OCI-LY7 (cell line): ENCODE measurements around the gene OR1E1. TPM values are rescaled to one million over a fixed set of nuclear protein-coding genes. Genes with fewer than 3 reads are reported as not detected.
"Not testable (repeated sequence)": the region's sequence is repeated elsewhere in the genome, so short reads cannot be mapped to it uniquely, and the experiment has no call there.

Experiments
- BruUV-seq: library from RNA; stranded (reverse); fragments of 400-500 nt; replicated peaks from 2 replicates; lab custom pipeline; 2021; lab: Mats Ljungman, UMichigan
- CTCF ChIA-PET: fragments of 300-600 bp; sonication (Branson Sonifier 250); formaldehyde crosslinking; loops from one replicate; lab custom pipeline; 2022; ENCODE audit warnings: antibody characterized with exemption; ENCODE audit not compliant: unreplicated experiment; lab: Charles Lee
- POLR2A ChIA-PET: fragments of 300-600 bp; sonication (Branson Sonifier 250); formaldehyde crosslinking; loops from one replicate; lab custom pipeline; 2022; ENCODE audit warnings: antibody characterized with exemption; lab: Charles Lee
- DNase-seq: peaks from one replicate; pipeline ENCODE4 v3.0.0-alpha.2; 2015; ENCODE audit warnings: low spot score
- H2AFZ ChIP-seq: fragments of 200-600 bp; sonication (generic), shearing (Covaris generic); 2 replicates; pipeline ENCODE4 v1.6.1; 2014; ENCODE audit warnings: mild to moderate bottlenecking, antibody characterized with exemption, low read length, moderate library complexity
- H3K27ac ChIP-seq: fragments of 200-600 bp; sonication (generic); 2 replicates; pipeline ENCODE4 v1.5.1; 2014; ENCODE audit warnings: mixed run types, low read depth, mild to moderate bottlenecking, moderate library complexity, low read length, inconsistent platforms; ENCODE audit not compliant: poor library complexity, severe bottlenecking
- H3K36me3 ChIP-seq: fragments of 200-600 bp; sonication (generic); 2 replicates; pipeline ENCODE4 v1.6.1; 2014; ENCODE audit warnings: mild to moderate bottlenecking, antibody characterized with exemption, low read length, moderate library complexity, mixed read lengths; ENCODE audit not compliant: insufficient read depth
- H3K4me1 ChIP-seq: fragments of 200-600 bp; sonication (generic); 2 replicates; pipeline ENCODE4 v1.5.1; 2014; ENCODE audit warnings: mild to moderate bottlenecking, low read length; ENCODE audit not compliant: insufficient read depth, poor library complexity, severe bottlenecking
- H3K4me2 ChIP-seq: fragments of 200-600 bp; sonication (generic); 2 replicates; pipeline ENCODE4 v1.6.1; 2014; ENCODE audit warnings: mild to moderate bottlenecking, low read length
- H3K4me3 ChIP-seq: fragments of 200-600 bp; sonication (generic); 2 replicates; pipeline ENCODE4 v1.5.1; 2014; ENCODE audit warnings: mild to moderate bottlenecking, low read depth, low read length; ENCODE audit not compliant: poor library complexity, severe bottlenecking
- H3K79me2 ChIP-seq: fragments of 200-600 bp; sonication (generic); 2 replicates; pipeline ENCODE4 v1.6.1; 2016; ENCODE audit warnings: low read depth, mild to moderate bottlenecking, low read length, moderate library complexity, mixed read lengths; ENCODE audit not compliant: insufficient read depth
- H3K9me2 ChIP-seq: fragments of 200-600 bp; sonication (generic); 2 replicates; pipeline ENCODE4 v1.6.1; 2016; ENCODE audit warnings: mild to moderate bottlenecking, low read length, mixed read lengths; ENCODE audit not compliant: insufficient read depth
- H3K9me3 ChIP-seq: fragments of 200-600 bp; sonication (generic); 2 replicates; pipeline ENCODE4 v1.6.1; 2014; ENCODE audit warnings: mild to moderate bottlenecking, mixed run types, low read length, mixed read lengths
- H4K20me1 ChIP-seq: fragments of 200-600 bp; sonication (generic); 2 replicates; pipeline ENCODE4 v1.6.1; 2014; ENCODE audit warnings: mild to moderate bottlenecking, antibody characterized with exemption, low read length, moderate library complexity, mixed read lengths; ENCODE audit not compliant: insufficient read depth
- EZH2phosphoT487 ChIP-seq: fragments of 200-600 bp; sonication (generic); IDR thresholded peaks from 2 replicates; pipeline ENCODE4 v1.6.1; 2018; ENCODE audit warnings: low read depth, borderline replicate concordance, mild to moderate bottlenecking, mixed run types, antibody characterized with exemption, low read length, moderate library complexity, mixed read lengths
- intact Hi-C: fragments of 100-400 bp; cut with micrococcal nuclease; formaldehyde crosslinking; loops from one replicate; pipeline ENCODE4 v1.10.0; 2022; ENCODE audit not compliant: unreplicated experiment
- total RNA-seq, 2 experiments: library from RNA; depleted of rRNA in 1 of 2; stranded (reverse); fragments of >200 nt in 1 of 2; shearing (Covaris generic) in 1 of 2; gene quantifications; 2 replicates each; pipeline ENCODE4 v1.2.3, GENCODE V29; 2014 to 2022
- TF ChIP-seq, protein P1 (sequence below): fragments of 200-600 bp; sonication (generic); conservative IDR thresholded peaks from 2 replicates; pipeline ENCODE4 v1.5.1; 2014; ENCODE audit warnings: mild to moderate bottlenecking, antibody characterized with exemption, low read length, moderate library complexity, mixed read lengths

The OR1E1 gene
- total RNA-seq, 2 experiments from 2014 or later: not detected

DNA sequence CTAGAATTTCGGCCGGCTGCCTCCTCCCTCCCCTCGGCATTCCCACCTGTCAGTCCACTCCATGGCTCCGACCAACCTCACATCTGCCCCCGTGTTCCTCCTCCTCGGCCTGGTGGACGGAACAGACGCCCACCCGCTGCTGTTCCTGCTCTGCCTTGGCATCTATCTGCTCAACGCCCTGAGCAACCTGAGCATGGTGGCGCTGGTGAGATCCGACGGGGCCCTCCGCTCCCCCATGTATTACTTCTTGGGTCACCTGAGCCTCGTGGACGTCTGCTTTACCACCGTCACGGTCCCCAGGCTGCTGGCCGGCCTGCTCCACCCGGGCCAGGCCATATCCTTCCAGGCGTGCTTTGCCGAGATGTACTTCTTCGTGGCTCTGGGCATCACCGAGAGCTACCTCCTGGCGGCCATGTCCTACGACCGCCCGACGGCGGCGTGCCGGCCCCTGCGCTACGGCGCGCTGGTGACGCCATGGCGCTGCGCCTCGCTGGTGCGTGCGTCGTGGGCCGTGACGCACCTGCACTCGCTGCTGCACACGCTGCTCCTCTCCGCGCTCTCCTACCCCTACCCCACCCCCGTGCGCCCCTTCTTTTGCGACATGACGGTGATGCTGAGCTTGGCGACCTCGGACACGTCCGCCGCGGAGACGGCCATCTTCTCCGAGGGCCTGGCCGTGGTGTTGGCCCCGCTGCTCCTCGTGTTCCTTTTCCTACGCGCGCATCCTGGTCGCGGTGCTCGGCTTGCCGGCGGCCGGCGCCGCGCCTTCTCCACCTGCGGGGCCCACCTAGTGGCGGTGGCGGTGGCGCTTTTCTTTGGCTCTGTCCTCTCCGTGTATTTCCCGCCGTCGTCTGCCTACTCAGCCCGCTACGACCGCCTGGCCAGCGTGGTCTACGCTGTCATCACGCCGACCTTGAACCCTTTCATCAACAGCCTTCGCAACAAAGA lies 12.1 kb downstream of the OR1E1 start, which contains the start of gene OR3A2:
TSS of gene OR3A2 (minus strand) at position 440 of the 948 bp plus-strand sequence.
- no peak for DNase-seq
- intact Hi-C loops: no loop called here
- H3K4me1 ChIP-seq: no peaks in the 10 kb centered on the region
- no peak within 1 kb of the TSS for H3K27ac ChIP-seq
- H3K9me2 ChIP-seq: no peaks in the 10 kb centered on the region
- no peaks in the 10 kb centered on the region for H4K20me1 ChIP-seq
- ChIA-PET POLR2A (no interaction called here), CTCF (no interaction called here)
- no TSS peak for BruUV-seq
- no peak within 1 kb of the TSS for H2AFZ ChIP-seq
- H3K36me3 ChIP-seq: no peaks in the 10 kb centered on the region
- TF ChIP-seq EZH2phosphoT487: no peak
- TF ChIP-seq, protein P1, sequence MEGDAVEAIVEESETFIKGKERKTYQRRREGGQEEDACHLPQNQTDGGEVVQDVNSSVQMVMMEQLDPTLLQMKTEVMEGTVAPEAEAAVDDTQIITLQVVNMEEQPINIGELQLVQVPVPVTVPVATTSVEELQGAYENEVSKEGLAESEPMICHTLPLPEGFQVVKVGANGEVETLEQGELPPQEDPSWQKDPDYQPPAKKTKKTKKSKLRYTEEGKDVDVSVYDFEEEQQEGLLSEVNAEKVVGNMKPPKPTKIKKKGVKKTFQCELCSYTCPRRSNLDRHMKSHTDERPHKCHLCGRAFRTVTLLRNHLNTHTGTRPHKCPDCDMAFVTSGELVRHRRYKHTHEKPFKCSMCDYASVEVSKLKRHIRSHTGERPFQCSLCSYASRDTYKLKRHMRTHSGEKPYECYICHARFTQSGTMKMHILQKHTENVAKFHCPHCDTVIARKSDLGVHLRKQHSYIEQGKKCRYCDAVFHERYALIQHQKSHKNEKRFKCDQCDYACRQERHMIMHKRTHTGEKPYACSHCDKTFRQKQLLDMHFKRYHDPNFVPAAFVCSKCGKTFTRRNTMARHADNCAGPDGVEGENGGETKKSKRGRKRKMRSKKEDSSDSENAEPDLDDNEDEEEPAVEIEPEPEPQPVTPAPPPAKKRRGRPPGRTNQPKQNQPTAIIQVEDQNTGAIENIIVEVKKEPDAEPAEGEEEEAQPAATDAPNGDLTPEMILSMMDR: no peak
- H3K9me3 ChIP-seq: no peaks in the 10 kb centered on the region
- H3K4me3 ChIP-seq: no peak within 1 kb of the TSS
- no peaks in the 10 kb centered on the region for H3K79me2 ChIP-seq
- H3K4me2 ChIP-seq: no peak within 1 kb of the TSS

DNA sequence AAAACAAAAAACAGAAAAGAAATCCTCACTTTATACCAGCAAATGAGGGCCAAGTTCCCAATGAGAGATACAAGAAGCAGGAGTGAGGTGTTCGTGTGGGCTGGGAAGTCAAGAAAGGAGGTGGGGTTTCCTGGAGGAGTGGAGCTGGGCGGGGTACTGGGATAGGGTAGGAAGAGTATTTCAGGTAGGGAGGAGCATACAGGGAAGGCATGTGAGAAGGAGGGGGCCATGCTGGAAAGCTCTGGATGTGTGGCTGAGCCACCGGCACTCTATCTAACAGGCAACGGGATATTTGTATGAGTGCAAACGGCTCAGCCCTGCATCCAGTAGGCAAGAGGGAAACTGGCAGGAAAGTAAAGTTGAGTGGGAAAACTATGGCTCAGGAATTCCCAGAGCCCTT lies 16.3 kb downstream of the OR1E1 start:
- Histone ChIP-seq H3K9me3 (no peaks in the 10 kb centered on the region), H4K20me1 (no peaks in the 10 kb centered on the region), H3K4me1 (no peaks in the 10 kb centered on the region), H3K36me3 (no peaks in the 10 kb centered on the region), H3K9me2 (no peaks in the 10 kb centered on the region), H3K4me2 (no peak overlapping the region), H3K79me2 (no peaks in the 10 kb centered on the region), H3K27ac (no peak overlapping the region), H2AFZ (no peak overlapping the region), H3K4me3 (no peak overlapping the region)
- POLR2A ChIA-PET: no interaction called here
- CTCF ChIA-PET: no interaction called here
- no peak for DNase-seq
- intact Hi-C loops: no loop called here
- TF ChIP-seq, protein P1: no peak
- no peak for TF ChIP-seq EZH2phosphoT487
- no TSS peak for BruUV-seq

DNA sequence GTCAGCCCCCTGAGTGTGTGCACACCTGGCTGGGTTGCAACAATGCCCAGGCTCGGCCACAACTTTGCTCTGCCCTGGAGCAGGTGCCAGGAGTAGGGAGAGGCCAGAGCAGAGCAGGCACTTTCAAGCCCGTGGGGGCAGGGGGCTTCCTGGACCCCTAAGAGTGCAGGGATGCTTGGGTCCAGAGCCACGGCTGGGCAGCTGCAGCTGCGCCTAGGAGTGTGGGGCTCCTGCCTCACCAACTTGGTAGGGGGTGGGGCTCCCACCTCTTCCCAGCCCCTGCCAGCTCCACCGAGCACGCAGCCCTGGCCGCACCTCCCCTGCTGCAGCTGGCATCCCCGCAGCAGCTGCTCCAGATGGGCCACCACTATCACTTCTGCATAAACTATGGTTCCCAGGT lies 19.9 kb downstream of the OR1E1 start:
- no peaks in the 10 kb centered on the region for H3K9me3 ChIP-seq

DNA sequence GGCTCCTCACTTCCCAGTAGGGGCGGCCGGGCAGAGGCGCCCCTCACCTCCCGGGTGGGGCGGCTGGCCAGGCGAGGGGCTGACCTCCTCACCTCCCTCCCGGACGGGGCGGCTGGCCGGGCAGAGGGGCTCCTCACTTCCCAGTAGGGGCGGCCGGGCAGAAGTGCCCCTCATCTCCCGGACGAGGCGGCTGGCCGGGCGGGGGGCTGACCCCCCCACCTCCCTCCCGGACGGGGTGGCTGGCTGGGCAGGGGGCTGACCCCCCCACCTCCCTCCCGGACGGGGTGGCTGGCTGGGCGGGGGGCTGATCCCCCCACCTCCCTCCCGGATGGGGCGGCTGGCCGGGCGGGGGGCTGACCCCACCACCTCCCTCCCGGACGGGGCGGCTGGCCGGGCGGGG lies 27.0 kb downstream of the OR1E1 start:
- POLR2A ChIA-PET, H3K4me1 ChIP-seq, H3K9me3 ChIP-seq, H4K20me1 ChIP-seq, H3K27ac ChIP-seq, H3K36me3 ChIP-seq, DNase-seq, intact Hi-C loops, CTCF ChIA-PET, H2AFZ ChIP-seq, H3K4me3 ChIP-seq, BruUV-seq, H3K9me2 ChIP-seq, H3K4me2 ChIP-seq, H3K79me2 ChIP-seq: not testable (repeated sequence)

More for the DNA sequence above, 19.9 kb downstream of the OR1E1 start:
- no peaks in the 10 kb centered on the region for H3K36me3 ChIP-seq
- H3K9me2 ChIP-seq: no peaks in the 10 kb centered on the region
- no peaks in the 10 kb centered on the region for H3K4me1 ChIP-seq
- H2AFZ ChIP-seq: no peak overlapping the region
- no peak for DNase-seq
- intact Hi-C loops: no loop called here
- no peak overlapping the region for H3K4me2 ChIP-seq
- CTCF ChIA-PET: no interaction called here
- no peaks in the 10 kb centered on the region for H4K20me1 ChIP-seq
- no peak overlapping the region for H3K4me3 ChIP-seq
- no peak overlapping the region for H3K27ac ChIP-seq
- no peak for TF ChIP-seq EZH2phosphoT487
- TF ChIP-seq, protein P1: no peak
- no TSS peak for BruUV-seq
- POLR2A ChIA-PET: no interaction called here
- no peaks in the 10 kb centered on the region for H3K79me2 ChIP-seq
